Measurements from ENCODE around the gene KIR3DL3. TPM values are rescaled to one million over a fixed set of nuclear protein-coding genes. Genes with fewer than 3 reads are reported as not detected.
"Not testable (repeated sequence)": the region's sequence is repeated elsewhere in the genome, so short reads cannot be mapped to it uniquely, and the experiment has no call there.

KIR3DL3 gene
- not detected for total RNA-seq

DNA sequence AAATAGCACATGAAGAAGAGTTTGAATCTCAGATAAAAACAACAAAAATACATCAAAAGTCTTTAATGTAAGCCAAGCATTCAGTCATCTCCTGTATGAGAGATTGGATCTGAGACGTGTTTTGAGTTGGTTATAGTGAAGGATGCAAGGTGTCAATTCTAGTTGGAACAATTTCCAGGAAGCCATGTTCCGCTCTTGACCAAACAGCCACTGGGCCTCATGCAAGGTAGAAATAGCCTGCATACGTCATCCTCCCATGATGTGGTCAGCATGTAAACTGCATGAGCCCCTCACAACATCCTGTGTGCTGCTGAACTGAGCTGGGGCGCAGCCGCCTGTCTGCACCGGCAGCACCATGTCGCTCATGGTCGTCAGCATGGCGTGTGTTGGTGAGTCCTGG, at the start of gene KIR3DL3:
Gene KIR3DL3 (plus strand): TSS at position 301 of the 400 bp plus-strand sequence. CDS start 55 bp downstream, at position 356.
- ChIA-PET CTCF (no interaction called here), POLR2A (no interaction called here)

GRCh38 chr19:54676210-54676834, 47.9 kb upstream of the KIR3DL3 start:
- POLR2A ChIA-PET, result not testable (repeated sequence)
- CTCF ChIA-PET, result interaction anchor here (1.2 to 4.0 kb wide), 2 partner anchors 191 to 196 kb away, joined by 3 to 16 read pairs; no protein-coding TSS in a partner anchor

DNA sequence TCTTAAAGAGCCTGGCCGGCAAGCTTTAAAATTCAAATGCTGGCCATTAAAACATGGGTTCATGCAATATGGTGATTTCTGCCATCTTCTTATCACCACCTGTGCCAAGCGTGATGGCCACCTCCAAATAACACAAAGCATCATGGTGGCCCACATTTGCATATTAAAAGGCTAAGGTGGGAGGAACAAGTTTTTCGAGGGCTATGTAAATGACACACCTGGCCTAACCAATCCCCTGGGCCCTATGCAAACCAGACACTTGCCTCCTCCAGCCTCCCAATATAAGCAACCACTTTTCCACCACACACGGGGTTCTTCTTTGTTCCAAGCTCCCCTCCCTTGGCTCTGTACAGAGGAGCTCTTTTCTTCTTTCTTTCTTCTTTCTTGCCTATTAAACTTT, 47.0 kb upstream of the KIR3DL3 start:
- POLR2A ChIA-PET, result no interaction called here
- CTCF ChIA-PET, result interaction anchor here (0.7 to 4.0 kb wide), 4 partner anchors 108 to 373 kb away, joined by 4 to 16 read pairs (median 4); no protein-coding TSS in a partner anchor

GRCh38 chr19:54681596-54681995, 42.6 kb upstream of the KIR3DL3 start:
- CTCF ChIA-PET, POLR2A ChIA-PET: not testable (repeated sequence)

GRCh38 chr19:54682306-54682856, 41.9 kb upstream of the KIR3DL3 start:
- CTCF ChIA-PET, result no interaction called here
- POLR2A ChIA-PET, result no interaction called here

DNA sequence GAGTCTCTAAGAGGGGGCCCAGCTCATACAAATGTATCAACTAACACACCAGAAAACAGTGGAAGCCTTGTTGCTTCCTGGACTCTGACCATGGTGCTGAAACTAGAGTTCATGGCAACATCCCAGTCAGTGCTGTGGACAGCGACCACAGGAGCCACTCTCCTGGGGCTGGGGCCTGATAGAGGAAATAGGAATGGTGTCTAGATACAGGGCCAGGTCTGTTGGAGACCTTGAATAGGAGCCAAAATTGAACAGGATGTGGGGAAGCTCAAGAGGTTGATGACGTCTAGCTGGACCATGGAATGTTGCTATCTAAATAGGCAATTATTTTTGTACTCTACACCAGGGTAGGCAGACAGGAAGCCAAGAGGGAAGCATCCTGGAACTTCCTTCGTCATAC, 39.7 kb upstream of the KIR3DL3 start:
- ChIA-PET CTCF (no interaction called here), POLR2A (no interaction called here)

GRCh38 chr19:54691582-54692297, 32.5 kb upstream of the KIR3DL3 start:
- POLR2A ChIA-PET, result no interaction called here
- CTCF ChIA-PET, result no interaction called here

- CTCF ChIA-PET, result no interaction called here
- POLR2A ChIA-PET, result no interaction called here
Observed at GRCh38 chr19:54692298-54692615, 32.0 kb upstream of the KIR3DL3 start.

DNA sequence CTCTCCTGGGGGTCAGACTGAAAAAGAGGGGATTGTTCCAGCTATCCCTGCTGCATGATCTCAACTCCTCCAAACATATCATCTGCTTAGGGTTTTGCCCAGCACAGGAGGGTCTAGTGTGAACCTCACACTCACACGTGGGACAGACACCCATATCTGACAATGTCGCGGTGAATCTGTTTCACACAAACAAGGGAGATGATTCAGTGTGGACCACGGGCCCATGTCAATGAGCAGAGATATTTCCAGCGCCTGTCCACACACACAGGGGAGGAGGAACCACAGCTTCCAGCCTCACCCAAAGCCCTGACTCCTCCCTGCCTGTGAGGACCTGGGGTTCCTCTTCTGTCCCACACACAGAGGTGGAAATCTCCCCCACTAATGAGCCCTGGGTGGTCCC, 29.6 kb upstream of the KIR3DL3 start:
- ChIA-PET CTCF (interaction anchor here (0.6 kb wide), 1 partner anchor 177 kb away, joined by 3 read pairs; no protein-coding TSS in a partner anchor), POLR2A (no interaction called here)

GRCh38 chr19:54696117-54696548, 28.1 kb upstream of the KIR3DL3 start:
- POLR2A ChIA-PET, result no interaction called here
- CTCF ChIA-PET, result no interaction called here

- ChIA-PET POLR2A (no interaction called here), CTCF (no interaction called here)
Observed at GRCh38 chr19:54696766-54697165, 27.5 kb upstream of the KIR3DL3 start.

- POLR2A ChIA-PET, CTCF ChIA-PET: not testable (repeated sequence)
Observed at GRCh38 chr19:54697716-54698115, 26.5 kb upstream of the KIR3DL3 start.

- CTCF ChIA-PET, result no interaction called here
- POLR2A ChIA-PET, result no interaction called here
Observed at GRCh38 chr19:54704928-54705327, 19.3 kb upstream of the KIR3DL3 start.

DNA sequence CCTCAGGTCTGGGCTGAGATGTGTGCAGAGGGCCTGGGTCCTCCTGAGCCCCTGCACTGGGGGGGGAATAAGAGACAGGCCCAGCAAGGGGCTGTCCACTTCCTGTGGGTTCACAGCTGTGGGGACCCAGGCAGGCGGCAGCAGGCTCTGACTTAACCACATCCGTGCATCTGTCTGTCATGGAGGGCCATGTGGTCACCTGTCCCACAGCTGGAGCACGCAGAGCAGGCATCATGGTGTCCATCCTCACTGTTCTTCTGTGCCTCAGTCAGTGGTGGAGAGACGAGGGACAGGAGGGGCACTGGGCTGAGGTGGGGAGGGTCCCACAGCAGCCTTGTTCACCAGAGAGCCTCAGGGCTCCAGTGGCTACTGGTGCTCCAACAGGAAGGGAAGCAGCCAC, 16.3 kb upstream of the KIR3DL3 start:
- ChIA-PET CTCF (no interaction called here), POLR2A (no interaction called here)

- ChIA-PET CTCF (no interaction called here), POLR2A (no interaction called here)
Observed at GRCh38 chr19:54708781-54709180, 15.5 kb upstream of the KIR3DL3 start.

- CTCF ChIA-PET, result no interaction called here
- POLR2A ChIA-PET, result no interaction called here
Observed at GRCh38 chr19:54709212-54709948, 14.9 kb upstream of the KIR3DL3 start.

GRCh38 chr19:54709956-54710355, 14.3 kb upstream of the KIR3DL3 start:
- CTCF ChIA-PET, POLR2A ChIA-PET: not testable (repeated sequence)

DNA sequence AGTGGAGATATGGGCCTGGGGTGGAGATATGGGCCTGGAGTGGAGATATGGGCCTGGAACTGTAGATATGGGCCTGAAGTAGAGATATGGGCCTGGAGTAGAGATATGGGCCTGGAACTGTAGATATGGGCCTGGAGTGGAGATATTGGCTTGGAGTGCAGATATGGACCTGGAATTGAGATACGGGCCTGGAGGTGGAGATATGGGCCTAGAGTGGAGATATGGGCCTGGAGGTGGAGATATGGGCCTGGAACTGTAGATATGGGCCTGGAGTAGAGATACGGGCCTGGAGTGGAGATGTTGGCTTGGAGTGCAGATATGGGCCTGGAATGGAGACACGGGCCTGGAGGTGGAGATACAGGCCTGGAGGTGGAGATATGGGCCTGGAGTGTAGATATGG, 402 bp downstream of the KIR3DL3 start:
- POLR2A ChIA-PET, result no interaction called here
- CTCF ChIA-PET, result no interaction called here

DNA sequence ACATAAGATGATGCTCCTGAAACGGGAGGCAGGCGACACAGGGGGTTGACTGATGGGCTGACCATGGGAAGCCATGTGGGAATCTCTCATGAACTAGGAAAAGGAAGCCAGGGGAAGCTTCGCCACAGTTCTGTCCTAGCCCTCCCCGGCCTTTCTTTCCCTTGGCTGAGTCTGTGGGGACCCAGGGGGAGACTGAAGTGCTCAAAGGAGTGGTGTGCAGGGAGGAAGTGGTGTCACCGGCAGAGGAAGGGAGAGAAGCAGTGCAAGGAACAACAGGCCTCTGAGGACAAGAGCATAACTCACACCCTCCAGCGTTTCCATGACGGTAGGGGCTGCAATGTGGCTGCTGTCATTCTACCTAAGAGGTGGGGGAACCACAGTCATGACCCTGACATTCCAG, 1.1 kb downstream of the KIR3DL3 start:
- ChIA-PET POLR2A (no interaction called here), CTCF (no interaction called here)

- ChIA-PET CTCF (no interaction called here), POLR2A (no interaction called here)
Observed at GRCh38 chr19:54727562-54727961, 3.3 kb downstream of the KIR3DL3 start.

GRCh38 chr19:54728167-54728566, 3.9 kb downstream of the KIR3DL3 start:
- CTCF ChIA-PET, result no interaction called here
- POLR2A ChIA-PET, result no interaction called here
